DND-41 (cell line): ENCODE data around the gene OTX2.

Experiments used
- ATAC-seq: fragments of 200-7000 bp; cut with Tn5 transposase; 3 replicates; pipeline ENCODE4 v1.9.1; 2021; ENCODE audit warnings: low read depth; ENCODE audit not compliant: insufficient read depth
- DNase-seq: peaks from one replicate; pipeline ENCODE4 v3.0.0-alpha.2; 2020
- H2AFZ ChIP-seq: 2 replicates; pipeline ENCODE4 v1.6.0; 2012; ENCODE audit warnings: low read depth, low read length
- H3K27ac ChIP-seq: 2 replicates; pipeline ENCODE4 v1.5.1; 2012; ENCODE audit warnings: low read length, inconsistent platforms
- H3K27me3 ChIP-seq: fragments of 200-600 bp; sonication (generic); 2 replicates; pipeline ENCODE4 v1.6.0; 2012; ENCODE audit warnings: low read length, mild to moderate bottlenecking, inconsistent platforms; ENCODE audit not compliant: insufficient read depth, poor library complexity
- H3K36me3 ChIP-seq: 2 replicates; pipeline ENCODE4 v1.5.1; 2012; ENCODE audit warnings: low read length, inconsistent platforms; ENCODE audit not compliant: insufficient read depth
- H3K4me1 ChIP-seq: 2 replicates; pipeline ENCODE4 v1.5.1; 2012; ENCODE audit warnings: mild to moderate bottlenecking, low read length; ENCODE audit not compliant: insufficient read depth
- H3K4me2 ChIP-seq: 2 replicates; pipeline ENCODE4 v1.6.0; 2012; ENCODE audit warnings: mild to moderate bottlenecking, moderate library complexity, low read length, inconsistent platforms; ENCODE audit not compliant: insufficient read depth
- H3K4me3 ChIP-seq, 2 experiments: fragments of 200-600 bp in 1 of 2; shearing (Covaris generic) in 1 of 2; 2 replicates each; pipeline ENCODE4 v1.5.1; 2012 to 2016; ENCODE audit warnings: inconsistent platforms in 2 of 2, low read length in 2 of 2, mild to moderate bottlenecking in 2 of 2, low read depth in 1 of 2, moderate library complexity in 1 of 2
- H3K79me2 ChIP-seq: 2 replicates; pipeline ENCODE4 v1.6.0; 2012; ENCODE audit warnings: low read length, inconsistent platforms; ENCODE audit not compliant: insufficient read depth
- H3K9ac ChIP-seq: 2 replicates; pipeline ENCODE4 v1.6.0; 2012; ENCODE audit warnings: low read depth, mild to moderate bottlenecking, inconsistent platforms, low read length, moderate library complexity
- H3K9me3 ChIP-seq: 2 replicates; pipeline ENCODE4 v1.5.1; 2012; ENCODE audit warnings: low read length, moderate library complexity, mild to moderate bottlenecking, inconsistent platforms; ENCODE audit not compliant: insufficient read depth, severe bottlenecking
- H4K20me1 ChIP-seq: 2 replicates; pipeline ENCODE4 v1.6.0; 2012; ENCODE audit warnings: low read length; ENCODE audit not compliant: insufficient read depth
- EZH2 ChIP-seq: IDR thresholded peaks from 3 replicates; pipeline ENCODE4 v1.6.1; 2012; ENCODE audit warnings: borderline replicate concordance, low read depth, mild to moderate bottlenecking, moderate library complexity, low read length, inconsistent platforms; ENCODE audit not compliant: severe bottlenecking
- TF ChIP-seq, protein P1 (sequence below): IDR thresholded peaks from 2 replicates; pipeline ENCODE4 v1.5.1; 2012; ENCODE audit warnings: borderline replicate concordance, low read length, moderate library complexity, mild to moderate bottlenecking; ENCODE audit not compliant: poor library complexity, severe bottlenecking; ENCODE audit errors: extremely low read depth

The OTX2 gene

DNA sequence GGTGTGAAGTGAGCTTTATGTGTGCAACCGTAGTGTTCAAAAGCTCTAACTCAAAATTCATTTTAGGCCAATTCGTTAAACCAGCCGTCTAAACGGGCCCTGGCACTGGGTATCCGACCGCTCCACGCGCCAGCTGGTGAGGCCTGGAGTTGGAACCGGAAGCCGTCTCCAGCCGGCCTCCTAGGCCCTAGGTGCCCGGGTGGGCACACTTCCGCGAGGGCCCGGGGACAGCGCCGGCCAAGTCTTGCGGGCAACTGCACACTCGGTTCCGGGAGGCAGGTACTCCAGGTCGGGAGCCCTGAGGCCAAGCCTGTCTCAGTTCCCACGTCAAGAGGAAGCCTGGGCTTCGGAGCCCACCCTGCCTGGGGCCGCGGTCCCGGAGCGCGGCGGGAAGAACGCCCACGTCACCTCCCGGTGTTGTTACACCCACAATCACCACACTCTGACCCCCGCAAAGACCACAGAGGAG lies 16.2 kb downstream of the OTX2 start:
- Histone ChIP-seq H3K4me2 (no peak overlapping the region), H4K20me1 (no peaks in the 10 kb centered on the region), H3K27me3 (no peaks in the 10 kb centered on the region), H3K9ac (no peak overlapping the region), H3K4me1 (no peaks in the 10 kb centered on the region), H3K4me3 (no peak overlapping the region), H3K36me3 (no peaks in the 10 kb centered on the region), H3K27ac (no peak overlapping the region), H2AFZ (no peak overlapping the region), H3K9me3 (no peaks in the 10 kb centered on the region), H3K79me2 (no peaks in the 10 kb centered on the region)
- no peak for ATAC-seq
- no peak for DNase-seq
- TF ChIP-seq EZH2, result no peak

GRCh38 chr14:56789955-56790354 lies 20.3 kb downstream of the OTX2 start:
- DNase-seq (no peak), ATAC-seq (no peak)
- Histone ChIP-seq H4K20me1 (no peaks in the 10 kb centered on the region), H3K4me2 (no peak overlapping the region), H3K36me3 (no peaks in the 10 kb centered on the region), H3K4me1 (no peaks in the 10 kb centered on the region), H3K27ac (no peak overlapping the region), H3K4me3 (no peak overlapping the region), H3K79me2 (no peaks in the 10 kb centered on the region), H3K9ac (no peak overlapping the region), H3K27me3 (no peaks in the 10 kb centered on the region), H3K9me3 (no peaks in the 10 kb centered on the region), H2AFZ (no peak overlapping the region)
- TF ChIP-seq EZH2, result no peak
- TF ChIP-seq, protein P1, sequence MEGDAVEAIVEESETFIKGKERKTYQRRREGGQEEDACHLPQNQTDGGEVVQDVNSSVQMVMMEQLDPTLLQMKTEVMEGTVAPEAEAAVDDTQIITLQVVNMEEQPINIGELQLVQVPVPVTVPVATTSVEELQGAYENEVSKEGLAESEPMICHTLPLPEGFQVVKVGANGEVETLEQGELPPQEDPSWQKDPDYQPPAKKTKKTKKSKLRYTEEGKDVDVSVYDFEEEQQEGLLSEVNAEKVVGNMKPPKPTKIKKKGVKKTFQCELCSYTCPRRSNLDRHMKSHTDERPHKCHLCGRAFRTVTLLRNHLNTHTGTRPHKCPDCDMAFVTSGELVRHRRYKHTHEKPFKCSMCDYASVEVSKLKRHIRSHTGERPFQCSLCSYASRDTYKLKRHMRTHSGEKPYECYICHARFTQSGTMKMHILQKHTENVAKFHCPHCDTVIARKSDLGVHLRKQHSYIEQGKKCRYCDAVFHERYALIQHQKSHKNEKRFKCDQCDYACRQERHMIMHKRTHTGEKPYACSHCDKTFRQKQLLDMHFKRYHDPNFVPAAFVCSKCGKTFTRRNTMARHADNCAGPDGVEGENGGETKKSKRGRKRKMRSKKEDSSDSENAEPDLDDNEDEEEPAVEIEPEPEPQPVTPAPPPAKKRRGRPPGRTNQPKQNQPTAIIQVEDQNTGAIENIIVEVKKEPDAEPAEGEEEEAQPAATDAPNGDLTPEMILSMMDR, result no peak

DNA sequence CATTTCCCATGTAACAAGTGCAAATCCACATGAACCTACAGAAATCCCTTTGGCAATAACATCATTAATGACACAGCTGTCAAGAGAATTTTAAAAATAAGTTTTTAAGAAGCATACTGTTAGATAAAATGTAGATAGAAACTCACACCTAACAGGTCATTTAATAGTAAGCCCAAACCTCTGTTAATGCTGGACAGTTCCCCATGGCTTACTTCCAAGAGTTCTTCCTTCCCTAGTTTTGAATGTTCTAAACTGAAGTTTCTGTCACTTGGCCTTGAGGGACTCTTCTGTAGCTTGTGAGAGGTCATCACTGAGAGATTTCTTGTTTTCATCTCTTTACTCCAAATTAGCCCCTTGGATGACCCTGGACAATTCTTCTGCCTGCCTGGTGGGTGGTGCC lies 22.7 kb downstream of the OTX2 start:
- TF ChIP-seq, protein P1, result no peak
- TF ChIP-seq EZH2, result no peak
- Histone ChIP-seq H3K27me3 (no peaks in the 10 kb centered on the region), H4K20me1 (no peaks in the 10 kb centered on the region), H3K9me3 (no peaks in the 10 kb centered on the region), H2AFZ (no peak overlapping the region), H3K79me2 (no peaks in the 10 kb centered on the region), H3K27ac (no peak overlapping the region), H3K36me3 (no peaks in the 10 kb centered on the region), H3K4me3 (no peak overlapping the region), H3K4me1 (no peaks in the 10 kb centered on the region), H3K4me2 (no peak overlapping the region), H3K9ac (no peak overlapping the region)
- DNase-seq, result no peak
- ATAC-seq, result no peak

DNA sequence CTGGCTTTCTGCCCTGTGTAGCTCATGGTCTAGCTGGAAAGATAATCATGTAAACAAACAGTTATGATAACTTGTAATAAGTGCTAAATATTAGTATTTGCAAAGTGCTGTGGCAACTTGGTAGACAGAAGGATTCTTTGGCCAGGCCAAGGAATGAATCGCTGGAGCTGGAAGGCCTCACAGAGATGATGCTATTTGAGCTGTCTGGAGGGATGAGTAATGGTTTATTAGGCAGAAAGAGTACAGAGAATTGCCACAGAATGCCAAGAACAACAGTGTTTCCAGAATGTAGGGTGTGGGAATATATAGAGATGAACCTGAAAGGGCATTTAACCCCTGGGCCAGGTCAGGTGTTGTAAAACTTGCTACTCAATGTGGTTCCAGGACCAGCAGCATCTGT lies 27.6 kb downstream of the OTX2 start:
- DNase-seq (no peak), ATAC-seq (no peak)
- H3K36me3 ChIP-seq, result no peaks in the 10 kb centered on the region
- no peak overlapping the region for H2AFZ ChIP-seq
- H3K4me1 ChIP-seq, result no peaks in the 10 kb centered on the region
- no peak overlapping the region for H3K9ac ChIP-seq
- no peak overlapping the region for H3K27ac ChIP-seq
- H3K4me3 ChIP-seq, result no peak overlapping the region
- H3K4me2 ChIP-seq, result no peak overlapping the region
- no peaks in the 10 kb centered on the region for H3K9me3 ChIP-seq
- H4K20me1 ChIP-seq, result no peaks in the 10 kb centered on the region
- peaks cover 2% of the 10 kb centered on the region for H3K27me3 ChIP-seq
- no peaks in the 10 kb centered on the region for H3K79me2 ChIP-seq
- TF ChIP-seq EZH2, result no peak
- TF ChIP-seq, protein P1, result no peak
